Activated CD8-positive, alpha-beta T cell treated with anti-CD3 and anti-CD28 coated beads for 36 hours (primary cell): ENCODE results near the gene MARCHF6. TPM values are rescaled to one million over a fixed set of nuclear protein-coding genes. Genes with fewer than 3 reads are reported as not detected.

Experiments
- ATAC-seq: fragments of 200-7000 bp; cut with Tn5 transposase; one replicate; pipeline ENCODE4 v1.10.0; 2021; ENCODE audit warnings: mild to moderate bottlenecking, moderate library complexity
- CTCF ChIA-PET: fragments of 350-600 bp; sonication (Branson Sonifier 250); formaldehyde crosslinking; loops from one replicate; lab custom pipeline; 2021; ENCODE audit warnings: antibody characterized with exemption; lab: Charles Lee
- POLR2A ChIA-PET: fragments of 350-600 bp; sonication (Branson Sonifier 250); formaldehyde crosslinking; loops from one replicate; lab custom pipeline; 2021; ENCODE audit warnings: antibody characterized with exemption; lab: Charles Lee
- DNase-seq: peaks from one replicate; pipeline ENCODE4 v3.0.0-alpha.2; 2020
- H3K27ac Mint-ChIP-seq: one replicate; pipeline ENCODE4 v1.8.0; 2021; ENCODE audit warnings: mild to moderate bottlenecking, mixed read lengths
- H3K27me3 Mint-ChIP-seq: one replicate; pipeline ENCODE4 v1.8.0; 2021; ENCODE audit warnings: mixed read lengths
- H3K36me3 Mint-ChIP-seq: one replicate; pipeline ENCODE4 v1.8.0; 2021; ENCODE audit warnings: low read depth, mixed read lengths
- H3K4me1 Mint-ChIP-seq: one replicate; pipeline ENCODE4 v1.8.0; 2021; ENCODE audit warnings: low read depth, mixed read lengths
- H3K4me3 Mint-ChIP-seq: one replicate; pipeline ENCODE4 v1.8.0; 2021; ENCODE audit warnings: mild to moderate bottlenecking, moderate library complexity, mixed read lengths
- H3K9me3 Mint-ChIP-seq: one replicate; pipeline ENCODE4 v1.8.0; 2021; ENCODE audit warnings: mixed read lengths
- CTCF ChIP-seq: fragments of 200-600 bp; IDR thresholded peaks from one replicate; pipeline ENCODE4 v1.8.0; 2022; ENCODE audit warnings: antibody characterized with exemption, mild to moderate bottlenecking
- intact Hi-C: fragments of 100-400 bp; cut with micrococcal nuclease; formaldehyde crosslinking; loops from one replicate; pipeline ENCODE4 v1.10.0; 2022
- total RNA-seq, 2 experiments: library from RNA; stranded (reverse); gene quantifications; one replicate each; pipeline ENCODE4 v1.2.3, GENCODE V29; 2021

Gene MARCHF6
- total RNA-seq, 2 experiments from 2014 or later: 92.8 to 95.6 TPM

GRCh38 chr5:10334831-10335230 lies 18.7 kb upstream of the MARCHF6 start:
- H3K36me3 Mint-ChIP-seq: peaks cover 2% of the 10 kb centered on the region
- no peaks in the 10 kb centered on the region for H3K9me3 Mint-ChIP-seq
- H3K27me3 Mint-ChIP-seq: peaks cover 37% of the 10 kb centered on the region
- ATAC-seq: no peak
- POLR2A ChIA-PET: no interaction called here
- DNase-seq: no peak
- no peak for TF ChIP-seq CTCF
- intact Hi-C loops: no loop called here
- CTCF ChIA-PET: no interaction called here
- peaks cover 4% of the 10 kb centered on the region for H3K4me1 Mint-ChIP-seq
- no peak overlapping the region for H3K27ac Mint-ChIP-seq
- H3K4me3 Mint-ChIP-seq: no peak overlapping the region

GRCh38 chr5:10335711-10336470 lies 17.6 kb upstream of the MARCHF6 start:
- intact Hi-C loops: loop anchor here (1.0 kb wide), 1 partner anchor 12 kb away; no protein-coding TSS in a partner anchor
- Mint-ChIP-seq H3K27ac (no peak overlapping the region), H3K4me1 (peaks cover 4% of the 10 kb centered on the region), H3K36me3 (peaks cover 2% of the 10 kb centered on the region), H3K27me3 (peaks cover 33% of the 10 kb centered on the region), H3K4me3 (no peak overlapping the region), H3K9me3 (no peaks in the 10 kb centered on the region)
- ChIA-PET POLR2A (interaction anchor here (1.0 kb wide), 1 partner anchor 21 kb away, joined by 3 read pairs; no protein-coding TSS in a partner anchor), CTCF (no interaction called here)
- no peak for TF ChIP-seq CTCF
- ATAC-seq (no peak), DNase-seq (no peak)

GRCh38 chr5:10337107-10337506 lies 16.4 kb upstream of the MARCHF6 start:
- ChIA-PET CTCF (no interaction called here), POLR2A (interaction anchor here (1.0 to 2.0 kb wide), 2 partner anchors 16 to 22 kb away, joined by 3 to 6 read pairs; partner anchors contain the start of gene MARCHF6)
- TF ChIP-seq CTCF: no peak
- Mint-ChIP-seq H3K27ac (no peak overlapping the region), H3K36me3 (peaks cover 2% of the 10 kb centered on the region), H3K27me3 (peaks cover 21% of the 10 kb centered on the region), H3K9me3 (no peaks in the 10 kb centered on the region), H3K4me1 (peaks cover 4% of the 10 kb centered on the region), H3K4me3 (no peak overlapping the region)
- intact Hi-C loops: no loop called here
- ATAC-seq (no peak), DNase-seq (no peak)

GRCh38 chr5:10337986-10338385 lies 15.5 kb upstream of the MARCHF6 start:
- no peak overlapping the region for H3K27ac Mint-ChIP-seq
- DNase-seq (no peak), ATAC-seq (no peak)
- H3K4me3 Mint-ChIP-seq: no peak overlapping the region
- no peak for TF ChIP-seq CTCF
- H3K27me3 Mint-ChIP-seq: peaks cover 15% of the 10 kb centered on the region
- CTCF ChIA-PET: no interaction called here
- POLR2A ChIA-PET: interaction anchor here (2.0 kb wide), 1 partner anchor 15 kb away, joined by 6 read pairs; the partner anchor contains the start of gene MARCHF6
- H3K4me1 Mint-ChIP-seq: peaks cover 4% of the 10 kb centered on the region
- intact Hi-C loops: no loop called here
- peaks cover 2% of the 10 kb centered on the region for H3K36me3 Mint-ChIP-seq
- no peaks in the 10 kb centered on the region for H3K9me3 Mint-ChIP-seq

GRCh38 chr5:10338686-10339057 lies 14.8 kb upstream of the MARCHF6 start:
- intact Hi-C loops: no loop called here
- H3K9me3 Mint-ChIP-seq: no peaks in the 10 kb centered on the region
- ATAC-seq: no peak
- H3K4me3 Mint-ChIP-seq: no peak overlapping the region
- TF ChIP-seq CTCF: no peak
- no peaks in the 10 kb centered on the region for H3K4me1 Mint-ChIP-seq
- H3K27me3 Mint-ChIP-seq: peaks cover 10% of the 10 kb centered on the region
- no peaks in the 10 kb centered on the region for H3K36me3 Mint-ChIP-seq
- DNase-seq: no peak
- CTCF ChIA-PET: no interaction called here
- H3K27ac Mint-ChIP-seq: no peak overlapping the region
- POLR2A ChIA-PET: interaction anchor here (2.0 kb wide), 1 partner anchor 14 kb away, joined by 6 read pairs; the partner anchor contains the start of gene MARCHF6
